Small intestine (tissue), 7 donors: ENCODE data around the gene MST1R. TPM values are rescaled to one million over a fixed set of nuclear protein-coding genes. Genes with fewer than 3 reads are reported as not detected.

Experiments used
- DNase-seq, 2 donors: peaks; one replicate each; pipeline versions ENCODE4 v3.0.0 to v3.0.0-alpha.2; 2013
- FAIRE-seq: peaks from 2 replicates; lab custom pipeline; 2012; peaks lifted over from hg19 to GRCh38; lab: Jason Lieb, UNC
- H3K27ac ChIP-seq, 3 donors: one replicate each; pipeline ENCODE4 v1.5.1; 2013; ENCODE audit warnings: low read length in 2 of 3, mild to moderate bottlenecking in 2 of 3, control low read depth in 1 of 3, inconsistent platforms in 1 of 3, low read depth in 1 of 3, moderate library complexity in 1 of 3
- H3K27me3 ChIP-seq, 3 donors: one replicate each; pipeline ENCODE4 v1.6.1; 2013; ENCODE audit warnings: low read length in 3 of 3, inconsistent platforms in 1 of 3; ENCODE audit not compliant: control insufficient read depth in 3 of 3, insufficient read depth in 3 of 3
- H3K36me3 ChIP-seq, 3 donors: one replicate each; pipeline ENCODE4 v1.6.1; 2013; ENCODE audit warnings: low read length in 3 of 3, inconsistent platforms in 1 of 3, low read depth in 1 of 3, mild to moderate bottlenecking in 1 of 3, moderate library complexity in 1 of 3; ENCODE audit not compliant: control insufficient read depth in 3 of 3, insufficient read depth in 2 of 3
- H3K4me1 ChIP-seq, 3 donors: one replicate each; pipeline ENCODE4 v1.6.1; 2013; ENCODE audit warnings: low read length in 2 of 3, inconsistent platforms in 1 of 3, low read depth in 1 of 3, mild to moderate bottlenecking in 1 of 3, moderate library complexity in 1 of 3; ENCODE audit not compliant: control insufficient read depth in 3 of 3, insufficient read depth in 2 of 3
- H3K4me3 ChIP-seq, 3 donors: one replicate each; pipeline ENCODE4 v1.5.1; 2013; ENCODE audit warnings: low read length in 3 of 3, control low read depth in 1 of 3, inconsistent platforms in 1 of 3, low read depth in 1 of 3, mild to moderate bottlenecking in 1 of 3, moderate library complexity in 1 of 3
- H3K9me3 ChIP-seq, 2 donors: one replicate each; pipeline ENCODE4 v1.6.1; 2013; ENCODE audit warnings: low read depth in 1 of 2, low read length in 1 of 2; ENCODE audit not compliant: control insufficient read depth in 2 of 2, insufficient read depth in 1 of 2
- WGBS, 3 donors: extraction: QIAGEN DNeasy Blood & Tissue Kit; methylation state at CpG; one replicate each; pipeline ENCODE4 v1.1.7; 2013; 5-methylcytosine and 5-hydroxymethylcytosine counted together
- polyA plus RNA-seq, 4 donors: library from polyadenylated mRNA; stranded (reverse) in 3 of 4; unstranded in 1 of 4; fragments of 200-250 nt in 3 of 4; fragments of 120-200 nt in 1 of 4; gene quantifications; one replicate each; pipeline versions ENCODE4 v1.2.1 to v1.2.3, GENCODE V29; 2013
- donor health status: healthy with polysubstance abuse.
- donor health status: control.
- donor health status: control.
- donor health status: Bipolar disorder and iron deficiency.
- donor health status: healthy.

The MST1R gene
- polyA plus RNA-seq, 4 donors: 46.8 to 145 (median 84.5) TPM

- no peak for DNase-seq
- no peak for FAIRE-seq
- peaks cover 2 to 7% (median 3%) of the 10 kb centered on the region in 3 donors for H3K4me1 ChIP-seq
- no peaks in the 10 kb centered on the region for H3K9me3 ChIP-seq
- H3K4me3 ChIP-seq: peak overlapping the region in 2 of 3 donors; percentile 53 to 68
- no peaks in the 10 kb centered on the region for H3K27me3 ChIP-seq
- H3K27ac ChIP-seq: no peak overlapping the region
- WGBS, 3 donors: 47 to 54% (median 51%) methylated on average over 5 of the region's 5 CpGs
- peaks cover 0 to 23% (median 0%) of the 10 kb centered on the region in 3 donors for H3K36me3 ChIP-seq
These were observed 48.0 kb downstream of the MST1R start for GRCh38 chr3:49855662-49856061.

- peak; percentile 71 to 95 for DNase-seq
- WGBS, 3 donors: 19 to 56% (median 39%) methylated on average over 3 of the region's 3 CpGs
- H3K36me3 ChIP-seq: peaks cover 0 to 43% (median 0%) of the 10 kb centered on the region in 3 donors
- peak overlapping the region; percentile 3 to 59 (median 12) for H3K27ac ChIP-seq
- FAIRE-seq: no peak
- H3K9me3 ChIP-seq: no peaks in the 10 kb centered on the region
- H3K27me3 ChIP-seq: no peaks in the 10 kb centered on the region
- peaks cover 0 to 24% (median 0%) of the 10 kb centered on the region in 3 donors for H3K4me1 ChIP-seq
- no peak overlapping the region for H3K4me3 ChIP-seq
These were observed 58.0 kb downstream of the MST1R start for GRCh38 chr3:49845694-49846093.

- FAIRE-seq: no peak
- peaks cover 0 to 25% (median 0%) of the 10 kb centered on the region in 3 donors for H3K4me1 ChIP-seq
- H3K4me3 ChIP-seq: no peak overlapping the region
- no peaks in the 10 kb centered on the region for H3K9me3 ChIP-seq
- H3K36me3 ChIP-seq: peaks cover 0 to 47% (median 0%) of the 10 kb centered on the region in 3 donors
- no peaks in the 10 kb centered on the region for H3K27me3 ChIP-seq
- WGBS, 3 donors: 77 to 88% (median 85%) methylated on average over 5 of the region's 5 CpGs
- DNase-seq: no peak
- no peak overlapping the region for H3K27ac ChIP-seq
These were observed 59.0 kb downstream of the MST1R start for GRCh38 chr3:49844464-49845183.

GRCh38 chr3:49842843-49843517, 60.7 kb downstream of the MST1R start:
- Histone ChIP-seq H3K27me3 (no peaks in the 10 kb centered on the region), H3K9me3 (no peaks in the 10 kb centered on the region), H3K27ac (no peak overlapping the region), H3K36me3 (peaks cover 0 to 56% (median 0%) of the 10 kb centered on the region in 3 donors), H3K4me1 (peaks cover 0 to 29% (median 0%) of the 10 kb centered on the region in 3 donors), H3K4me3 (no peak overlapping the region)
- DNase-seq: no peak
- no peak for FAIRE-seq
- 89 to 92% (median 91%) methylated on average over 3 of the region's 3 CpGs for WGBS, 3 donors

GRCh38 chr3:49841806-49842205, 61.9 kb downstream of the MST1R start:
- Histone ChIP-seq H3K4me3 (no peak overlapping the region), H3K27me3 (no peaks in the 10 kb centered on the region), H3K4me1 (peaks cover 0 to 29% (median 0%) of the 10 kb centered on the region in 3 donors), H3K9me3 (no peaks in the 10 kb centered on the region), H3K27ac (no peak overlapping the region), H3K36me3 (peaks cover 0 to 61% (median 0%) of the 10 kb centered on the region in 3 donors)
- 86 to 93% (median 88%) methylated on average over 7 of the region's 7 CpGs for WGBS, 3 donors
- no peak for FAIRE-seq
- no peak for DNase-seq

GRCh38 chr3:49841126-49841696, 62.5 kb downstream of the MST1R start:
- DNase-seq (peak; percentile 28 to 56), FAIRE-seq (no peak)

GRCh38 chr3:49840388-49840787, 63.3 kb downstream of the MST1R start:
- Histone ChIP-seq H3K4me3 (no peak overlapping the region), H3K27me3 (no peaks in the 10 kb centered on the region), H3K27ac (no peak overlapping the region), H3K9me3 (no peaks in the 10 kb centered on the region), H3K4me1 (peaks cover 0 to 21% (median 0%) of the 10 kb centered on the region in 3 donors), H3K36me3 (peaks cover 0 to 64% (median 0%) of the 10 kb centered on the region in 3 donors)
- no peak for DNase-seq
- 63 to 88% (median 76%) methylated on average over 2 of the region's 2 CpGs for WGBS, 3 donors
- no peak for FAIRE-seq

More at GRCh38 chr3:49841126-49841696, 62.5 kb downstream of the MST1R start:
- no peak overlapping the region for H3K4me3 ChIP-seq
- H3K27ac ChIP-seq: no peak overlapping the region
- H3K9me3 ChIP-seq: no peaks in the 10 kb centered on the region
- no peaks in the 10 kb centered on the region for H3K27me3 ChIP-seq
- peaks cover 0 to 28% (median 0%) of the 10 kb centered on the region in 3 donors for H3K4me1 ChIP-seq
- peaks cover 0 to 63% (median 0%) of the 10 kb centered on the region in 3 donors for H3K36me3 ChIP-seq

- WGBS, 3 donors: 36 to 48% (median 37%) methylated on average over 6 of the region's 6 CpGs
- H3K4me3 ChIP-seq: no peak overlapping the region
- FAIRE-seq: no peak
These were observed 64.4 kb downstream of the MST1R start for GRCh38 chr3:49839193-49839809.

More at GRCh38 chr3:49839193-49839809, 64.4 kb downstream of the MST1R start:
- peaks cover 0 to 16% (median 0%) of the 10 kb centered on the region in 3 donors for H3K4me1 ChIP-seq
- H3K9me3 ChIP-seq: no peaks in the 10 kb centered on the region
- peaks cover 0 to 54% (median 0%) of the 10 kb centered on the region in 3 donors for H3K36me3 ChIP-seq
- H3K27me3 ChIP-seq: no peaks in the 10 kb centered on the region
- H3K27ac ChIP-seq: peak overlapping the region in 1 of 3 donors; percentile 21
- DNase-seq: peak; percentile 82 to 87
